SW480 (cell line): ENCODE data around the gene HIC2.
"Not testable (repeated sequence)": the region's sequence is repeated elsewhere in the genome, so short reads cannot be mapped to it uniquely, and the experiment has no call there.

ENCODE experiments used
- DNase-seq: peaks from one replicate; pipeline ENCODE4 v3.0.0-alpha.2; 2016; ENCODE audit warnings: low spot score

HIC2 gene

DNA sequence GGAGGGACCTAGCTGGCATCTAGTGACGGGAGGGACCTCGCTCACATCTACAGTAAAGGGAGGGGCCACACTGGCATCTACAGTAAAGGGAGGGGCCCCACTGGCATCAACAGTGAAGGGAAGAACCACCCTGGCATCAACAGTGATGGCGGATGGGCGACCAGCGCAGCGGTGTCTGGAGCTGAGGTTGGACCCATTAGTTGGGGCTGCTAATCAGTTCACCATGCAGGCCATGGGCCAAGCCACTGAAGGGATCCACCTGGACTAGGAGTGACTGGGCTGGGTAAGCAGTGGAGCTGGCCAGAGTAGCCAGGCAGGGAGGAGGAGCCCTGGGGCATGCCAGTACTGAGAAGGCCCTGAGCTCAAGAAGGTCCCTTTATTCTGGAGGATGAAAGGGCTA, 73.4 kb downstream of the HIC2 start:
- DNase-seq = not testable (repeated sequence)

DNA sequence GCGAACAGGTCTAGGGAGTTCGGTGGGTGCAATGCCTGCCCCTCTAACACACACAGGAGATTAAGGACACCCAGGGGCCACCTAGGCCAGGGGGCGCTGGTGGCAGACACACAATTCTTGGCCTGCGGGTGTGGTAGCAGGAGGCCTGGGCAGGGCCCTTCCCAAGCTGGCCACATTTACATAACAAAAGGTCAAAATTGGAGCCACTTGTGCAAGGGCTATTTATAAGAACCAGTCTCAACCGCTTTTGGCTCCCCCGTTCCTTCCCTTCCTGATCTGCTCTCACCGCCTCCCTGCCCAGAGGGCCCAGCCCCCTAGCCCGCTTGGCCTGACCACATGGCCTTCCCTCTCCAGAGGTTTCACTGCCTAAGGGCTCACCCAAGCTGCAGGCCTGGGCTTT, 75.1 kb downstream of the HIC2 start:
- not testable (repeated sequence) for DNase-seq

DNA sequence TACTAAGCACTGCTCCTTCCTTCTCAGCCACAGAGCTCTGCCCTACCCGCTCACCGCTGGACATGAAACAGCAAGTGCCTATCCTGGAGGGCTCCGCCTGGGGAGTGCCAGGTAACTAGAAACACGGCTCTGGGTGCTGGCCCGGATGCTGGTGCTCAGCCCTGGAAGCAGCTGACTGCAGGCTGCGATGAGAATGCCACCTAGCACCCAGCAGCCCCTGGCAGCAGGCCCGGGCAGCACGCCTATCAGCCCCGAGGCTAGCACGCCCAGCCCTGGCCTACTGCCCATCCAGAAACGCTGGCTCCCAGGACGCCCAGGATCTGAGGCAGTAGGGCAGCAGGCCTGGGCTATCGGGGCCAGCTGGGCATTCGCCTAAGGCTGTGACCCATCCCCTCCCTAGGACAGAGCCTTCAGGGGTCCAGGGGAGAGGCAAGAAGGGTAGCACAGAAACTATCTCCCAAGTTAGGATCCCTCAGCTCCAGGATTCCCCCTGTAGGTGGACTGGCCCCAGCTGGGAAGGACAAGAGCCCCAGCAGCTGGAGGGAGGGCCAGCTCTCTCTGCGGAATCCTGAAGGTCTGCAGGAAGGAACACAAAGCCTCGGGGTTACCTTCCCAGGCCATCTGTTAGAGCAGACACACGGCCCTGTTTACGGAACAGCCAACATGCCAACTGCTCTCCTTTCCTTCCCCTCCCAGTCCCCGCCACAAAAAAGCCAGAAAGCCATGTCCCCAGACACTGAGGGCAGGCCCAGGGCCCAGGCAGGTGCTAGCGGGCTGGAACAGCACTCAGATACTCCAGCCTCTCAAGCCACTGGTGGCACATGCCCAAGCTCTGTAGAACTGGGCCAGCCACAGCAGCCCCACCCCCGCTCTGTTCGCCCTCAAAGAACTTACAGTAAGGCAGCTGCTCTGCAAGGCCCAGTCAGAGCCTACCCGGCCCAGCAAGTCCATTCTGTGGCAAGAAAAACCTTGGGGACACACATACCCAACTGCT, 76.9 kb downstream of the HIC2 start:
- DNase-seq = not testable (repeated sequence)

DNA sequence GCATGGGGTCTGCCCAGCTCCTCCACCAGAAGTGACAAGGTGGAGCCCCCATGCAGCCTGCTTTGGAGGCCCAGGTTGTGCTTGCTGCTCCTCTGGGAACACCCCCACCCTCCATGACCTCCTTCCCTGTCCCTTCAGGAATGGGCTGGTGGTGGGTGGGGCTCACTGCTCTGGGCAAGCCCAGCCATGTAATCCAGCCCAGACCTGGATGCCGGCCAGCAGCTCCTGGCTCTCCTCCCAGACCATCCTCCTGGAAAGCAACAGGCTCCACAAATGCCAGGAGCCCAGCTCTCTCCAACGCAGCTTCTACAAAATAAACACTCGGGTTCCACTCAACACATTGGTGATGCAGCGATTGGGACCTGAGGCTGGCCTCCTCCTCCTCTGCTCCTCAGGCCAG, 80.8 kb downstream of the HIC2 start:
- DNase-seq = not testable (repeated sequence)

DNA sequence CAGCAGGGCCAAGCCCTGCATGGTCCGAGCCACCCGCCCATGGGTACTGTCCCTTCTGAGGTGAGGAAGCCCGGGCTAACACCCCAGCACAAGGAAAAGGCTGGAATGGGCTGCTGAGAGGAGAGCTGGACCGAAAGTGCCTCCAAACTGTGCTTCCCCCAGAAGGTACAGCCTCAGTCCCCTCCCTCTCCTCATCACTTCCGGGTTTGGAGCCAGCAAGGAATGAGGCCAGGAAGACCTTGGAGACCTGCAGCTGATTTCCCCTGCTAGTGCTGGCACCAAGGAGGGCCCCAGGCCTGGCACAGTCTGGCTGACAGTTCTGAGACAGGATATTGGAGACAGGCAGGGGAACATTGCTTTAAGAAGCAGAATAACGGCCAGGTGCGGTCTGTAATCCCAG, 81.3 kb downstream of the HIC2 start:
- DNase-seq = not testable (repeated sequence)

DNA sequence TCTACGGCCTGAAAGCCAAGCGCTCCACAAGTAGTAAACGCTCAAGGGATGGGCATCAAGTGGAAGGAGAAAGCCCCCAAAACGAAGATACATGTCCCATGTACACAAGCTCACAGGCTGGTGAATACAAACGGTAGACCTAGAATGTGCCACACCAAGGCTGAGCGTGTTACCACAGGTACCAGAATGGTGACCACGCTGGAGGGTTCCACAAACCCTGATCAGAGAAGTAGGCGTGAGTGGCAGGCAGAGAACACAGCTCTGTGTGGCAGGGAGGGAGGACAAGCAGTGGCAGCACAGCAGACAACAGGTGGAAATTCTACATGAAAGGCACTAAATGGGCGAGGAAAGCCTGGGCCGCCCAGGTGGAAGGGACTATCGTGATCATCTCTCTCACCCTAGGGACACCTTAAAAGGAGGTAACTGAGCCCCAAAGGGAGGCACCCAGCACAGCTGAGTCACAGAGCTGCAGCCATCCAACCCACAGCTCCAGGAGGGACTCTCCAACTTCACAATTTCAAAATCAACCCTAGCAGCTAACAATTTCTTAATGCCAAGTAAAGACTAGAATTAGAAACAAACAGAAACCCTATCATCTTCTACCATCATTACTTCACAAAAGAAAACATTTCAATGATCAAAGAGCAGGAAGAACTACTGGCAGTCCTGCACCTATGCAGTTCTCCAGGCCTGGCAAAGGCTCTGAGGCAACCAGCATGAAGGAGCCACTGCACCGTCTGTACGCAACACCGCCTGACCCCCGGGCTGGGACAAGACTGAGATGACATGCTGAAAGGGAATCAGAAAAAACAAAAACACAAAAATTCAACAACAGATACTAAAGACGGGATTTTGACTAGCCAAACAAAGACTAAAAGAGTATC, 82.7 kb downstream of the HIC2 start:
- not testable (repeated sequence) for DNase-seq
